NCI-H2227 treated with DMSO at 0.1 percent for 48 hours (cell line): ENCODE data around the gene RNPS1.

ENCODE experiments used
- DNase-seq: peaks from one replicate; lab custom pipeline; 2025; lab: John Stamatoyannopoulos, UW

The RNPS1 gene

DNA sequence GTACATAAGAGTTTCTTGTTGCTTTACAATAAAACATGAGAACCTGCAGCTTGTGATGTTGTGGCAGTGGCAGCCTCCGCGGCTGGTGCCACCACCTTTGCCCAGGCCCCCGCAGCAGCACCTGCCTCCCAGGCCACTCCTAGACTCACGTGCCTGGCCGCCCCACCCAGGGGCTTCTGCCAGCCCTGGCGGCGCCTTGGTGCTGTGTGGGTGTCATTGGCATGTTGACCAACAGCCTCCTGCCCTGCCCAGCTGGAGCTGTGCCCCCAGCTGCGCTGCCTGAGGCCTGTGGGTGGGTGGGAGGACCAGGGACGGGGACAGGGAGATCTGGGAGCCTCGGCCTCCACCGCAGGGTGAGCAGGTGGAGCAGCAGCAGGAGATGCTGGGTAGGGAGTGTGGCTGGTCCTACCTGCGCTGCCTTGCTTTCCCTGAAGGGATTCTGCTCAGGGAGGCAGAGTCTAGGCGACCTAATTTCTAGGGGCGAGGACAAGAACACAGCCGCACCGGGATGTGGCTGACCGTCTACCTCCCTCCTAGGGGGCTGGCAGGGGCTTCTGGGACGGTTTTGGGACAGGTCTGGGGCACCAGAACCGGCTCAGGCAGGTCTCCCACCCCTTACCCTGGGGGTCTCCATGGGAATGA, 32.1 kb downstream of the RNPS1 start:
- DNase-seq = no peak

DNA sequence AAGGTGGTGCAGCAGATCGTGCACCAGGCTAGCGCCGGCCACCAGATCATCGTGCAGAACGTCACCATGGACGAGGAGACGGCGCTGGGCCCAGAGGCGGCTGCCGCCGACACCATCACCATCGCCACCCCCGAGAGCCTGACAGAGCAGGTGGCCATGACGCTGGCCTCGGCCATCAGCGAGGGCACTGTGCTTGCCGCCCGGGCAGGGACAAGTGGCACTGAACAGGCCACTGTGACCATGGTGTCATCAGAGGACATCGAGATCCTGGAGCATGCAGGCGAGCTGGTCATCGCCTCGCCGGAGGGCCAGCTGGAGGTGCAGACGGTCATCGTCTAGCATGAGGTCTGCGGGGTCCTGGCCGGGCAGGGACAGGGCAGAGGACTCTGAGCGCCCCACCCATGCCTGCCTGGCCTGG, 32.7 kb downstream of the RNPS1 start:
- no peak for DNase-seq

DNA sequence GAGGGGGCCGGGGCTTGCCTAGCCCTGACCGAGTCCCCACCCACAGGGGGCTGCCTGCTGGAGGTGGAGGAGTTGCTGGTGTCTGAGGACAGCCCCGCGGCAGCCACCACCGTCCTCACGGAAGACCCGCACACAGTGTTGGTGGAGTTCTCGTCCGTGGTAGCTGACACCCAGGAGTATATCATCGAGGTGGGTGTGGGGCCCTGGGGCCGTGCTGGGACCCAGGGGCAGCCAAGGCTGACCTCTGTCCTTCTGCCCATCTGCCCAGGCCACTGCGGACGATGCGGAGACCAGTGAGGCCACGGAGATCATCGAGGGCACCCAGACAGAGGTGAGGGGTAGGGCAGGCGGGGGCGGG, 33.1 kb downstream of the RNPS1 start:
- no peak for DNase-seq

DNA sequence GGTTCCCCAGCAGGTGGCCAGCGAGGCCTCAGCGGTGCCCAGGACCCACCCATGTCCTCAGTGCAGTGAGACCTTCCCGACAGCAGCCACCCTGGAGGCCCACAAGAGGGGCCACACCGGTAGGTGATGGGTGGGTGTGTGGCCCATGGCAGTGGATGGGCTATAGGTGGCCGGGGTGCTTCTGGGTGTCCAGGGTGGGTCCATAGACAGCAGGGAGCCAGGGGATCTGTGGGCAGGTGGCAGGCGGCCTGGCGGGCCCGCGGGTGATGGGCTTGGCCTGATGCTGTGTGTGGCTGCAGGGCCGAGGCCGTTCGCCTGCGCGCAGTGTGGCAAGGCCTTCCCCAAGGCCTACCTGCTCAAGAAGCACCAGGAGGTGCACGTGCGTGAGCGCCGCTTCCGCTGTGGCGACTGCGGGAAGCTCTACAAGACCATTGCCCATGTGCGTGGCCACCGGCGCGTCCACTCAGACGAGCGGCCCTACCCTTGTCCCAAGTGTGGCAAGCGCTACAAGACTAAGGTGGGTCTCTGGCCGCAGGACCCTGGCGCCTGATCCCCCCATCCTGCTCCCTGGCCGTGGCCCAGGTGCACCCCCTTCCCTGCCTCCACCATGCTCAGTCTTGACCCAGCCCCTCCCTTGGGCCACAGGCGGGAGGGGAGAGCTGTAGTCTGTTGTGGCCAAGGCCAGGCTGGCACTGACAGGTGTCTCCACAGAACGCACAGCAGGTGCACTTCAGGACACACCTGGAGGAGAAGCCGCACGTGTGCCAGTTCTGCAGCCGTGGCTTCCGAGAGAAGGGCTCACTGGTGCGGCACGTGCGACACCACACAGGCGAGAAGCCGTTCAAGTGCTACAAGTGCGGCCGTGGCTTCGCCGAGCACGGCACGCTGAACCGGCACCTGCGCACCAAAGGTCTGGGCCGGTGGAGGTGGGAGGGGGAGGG, 33.8 kb downstream of the RNPS1 start:
- no peak for DNase-seq

DNA sequence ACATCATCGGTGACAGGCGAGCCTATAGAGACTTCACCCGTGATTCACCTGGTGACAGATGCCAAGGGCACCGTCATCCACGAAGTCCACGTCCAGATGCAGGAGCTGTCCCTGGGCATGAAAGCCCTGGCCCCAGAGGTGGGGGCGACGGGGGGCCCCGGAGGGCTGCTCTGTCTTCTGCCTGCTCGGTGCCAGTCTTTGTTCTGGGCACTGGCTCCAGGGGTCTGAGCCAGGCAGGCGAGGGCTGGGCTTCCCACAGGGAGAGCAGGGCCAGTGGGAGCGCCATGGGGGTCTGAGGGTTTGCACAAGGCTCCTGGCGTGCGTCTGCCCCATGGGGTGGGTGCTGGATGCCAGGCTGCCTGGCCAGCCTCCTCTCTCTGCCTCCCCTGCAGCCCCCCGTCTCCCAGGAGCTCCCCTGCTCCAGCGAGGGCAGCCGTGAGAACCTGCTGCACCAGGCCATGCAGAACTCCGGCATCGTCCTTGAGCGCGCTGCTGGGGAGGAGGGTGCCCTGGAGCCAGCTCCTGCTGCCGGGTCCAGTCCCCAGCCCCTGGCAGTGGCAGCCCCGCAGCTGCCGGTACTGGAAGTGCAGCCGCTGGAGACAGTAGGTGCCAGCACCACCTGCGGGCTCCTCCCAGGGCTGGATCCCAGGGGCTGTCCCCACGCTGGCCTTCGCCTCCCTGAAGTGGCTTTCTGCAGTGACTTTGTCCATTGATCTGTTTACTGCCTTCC, 34.7 kb downstream of the RNPS1 start:
- no peak for DNase-seq

DNA sequence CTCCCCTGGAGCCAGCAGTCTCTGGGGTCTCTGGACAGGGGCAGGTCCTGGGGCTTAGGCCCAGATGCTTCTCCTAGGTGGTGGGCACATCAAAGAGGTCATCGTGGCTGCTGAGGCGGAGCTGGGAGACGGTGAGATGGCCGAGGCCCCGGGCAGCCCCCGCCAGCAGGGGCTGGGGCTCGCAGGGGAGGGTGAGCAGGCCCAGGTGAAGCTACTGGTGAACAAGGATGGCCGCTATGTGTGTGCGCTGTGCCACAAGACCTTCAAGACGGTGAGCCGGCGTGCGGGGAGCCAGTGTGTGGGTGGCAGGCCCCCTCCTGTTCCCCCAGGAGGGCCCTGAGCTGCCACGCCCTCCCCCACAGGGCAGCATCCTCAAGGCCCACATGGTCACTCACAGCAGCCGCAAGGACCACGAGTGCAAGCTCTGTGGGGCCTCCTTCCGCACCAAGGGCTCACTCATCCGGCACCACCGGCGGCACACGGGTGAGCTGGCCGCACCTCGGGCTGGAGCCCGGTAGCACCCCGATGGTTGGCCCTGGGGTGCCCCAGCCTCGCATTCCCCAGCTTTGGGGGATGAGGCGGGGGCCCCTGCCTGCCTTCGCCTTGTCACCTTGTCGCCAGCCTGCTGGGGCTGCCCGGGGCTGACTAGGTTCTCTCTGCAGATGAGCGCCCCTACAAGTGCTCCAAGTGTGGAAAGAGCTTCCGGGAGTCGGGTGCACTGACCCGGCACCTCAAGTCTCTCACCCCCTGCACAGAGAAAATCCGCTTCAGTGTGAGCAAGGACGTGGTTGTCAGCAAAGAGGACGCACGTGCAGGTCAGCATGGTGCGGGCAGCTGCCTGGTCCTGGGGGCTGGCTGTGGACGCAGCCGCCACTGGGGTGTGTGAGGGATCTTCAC, 35.6 kb downstream of the RNPS1 start:
- DNase-seq = no peak

DNA sequence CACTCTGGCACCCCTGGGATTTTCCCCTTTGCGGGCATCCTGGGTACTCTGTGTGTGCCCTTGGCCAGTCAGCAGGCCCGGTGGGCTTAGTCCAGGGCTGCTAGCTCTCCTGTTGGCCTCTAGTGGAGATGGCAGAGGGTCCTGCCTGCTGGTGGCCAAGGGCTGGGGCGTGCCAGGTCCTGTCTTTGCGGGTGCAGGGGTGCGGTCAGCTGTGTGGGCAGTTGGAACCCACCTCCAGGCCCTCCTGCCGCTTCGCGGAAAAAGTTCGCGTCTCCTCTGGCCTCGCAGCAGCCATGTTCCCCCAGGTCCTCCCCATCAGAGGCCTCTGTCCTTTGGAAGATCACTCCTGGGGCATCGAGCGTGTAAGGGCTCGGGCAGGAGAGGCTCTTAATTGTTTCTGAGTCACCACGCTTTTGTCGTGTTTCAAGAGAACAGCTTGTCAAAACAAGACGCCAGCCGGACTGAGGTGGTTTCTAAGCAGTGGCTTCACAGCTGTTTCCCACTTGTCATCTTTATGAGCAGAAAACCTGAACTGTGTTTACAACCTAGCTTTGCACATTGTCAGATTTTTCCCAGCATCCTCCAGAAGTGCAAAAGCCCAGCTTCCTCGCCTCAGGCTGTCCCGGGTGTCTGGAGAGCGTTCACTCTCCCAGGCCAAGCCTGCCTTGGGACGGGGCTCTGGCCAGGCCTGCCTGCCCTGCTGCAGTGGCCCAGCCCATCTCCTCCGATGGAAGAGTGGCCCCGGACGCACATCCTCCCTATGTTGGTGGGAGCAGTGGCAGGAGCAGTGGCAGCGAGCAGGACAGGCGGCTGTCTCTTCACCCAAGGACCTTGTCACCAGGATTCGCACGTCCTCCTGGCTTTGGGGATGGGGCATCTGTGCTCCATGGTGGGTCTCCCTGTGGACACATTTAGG, 36.7 kb downstream of the RNPS1 start:
- DNase-seq = peak; percentile 24

DNA sequence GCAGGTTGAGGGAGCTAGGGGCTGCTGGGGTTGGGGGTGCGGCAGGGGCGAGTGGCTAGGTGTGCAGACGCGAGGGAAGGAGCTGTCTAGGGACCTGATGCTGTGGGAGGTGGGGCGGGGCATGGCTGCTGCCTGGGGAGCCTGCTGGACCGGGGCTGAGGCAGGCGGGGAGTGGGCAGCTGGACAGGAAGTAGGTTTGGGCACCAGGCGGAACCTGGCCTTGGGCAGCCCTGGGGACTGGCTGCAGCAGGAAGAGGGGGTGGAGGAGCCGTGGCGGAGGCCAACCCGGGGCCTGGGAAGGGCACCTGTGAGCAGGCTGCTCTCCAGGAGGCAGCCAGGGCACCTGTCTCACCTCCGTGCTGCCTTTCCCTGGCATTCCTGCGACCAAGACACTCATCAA, 37.5 kb downstream of the RNPS1 start:
- DNase-seq = no peak

DNA sequence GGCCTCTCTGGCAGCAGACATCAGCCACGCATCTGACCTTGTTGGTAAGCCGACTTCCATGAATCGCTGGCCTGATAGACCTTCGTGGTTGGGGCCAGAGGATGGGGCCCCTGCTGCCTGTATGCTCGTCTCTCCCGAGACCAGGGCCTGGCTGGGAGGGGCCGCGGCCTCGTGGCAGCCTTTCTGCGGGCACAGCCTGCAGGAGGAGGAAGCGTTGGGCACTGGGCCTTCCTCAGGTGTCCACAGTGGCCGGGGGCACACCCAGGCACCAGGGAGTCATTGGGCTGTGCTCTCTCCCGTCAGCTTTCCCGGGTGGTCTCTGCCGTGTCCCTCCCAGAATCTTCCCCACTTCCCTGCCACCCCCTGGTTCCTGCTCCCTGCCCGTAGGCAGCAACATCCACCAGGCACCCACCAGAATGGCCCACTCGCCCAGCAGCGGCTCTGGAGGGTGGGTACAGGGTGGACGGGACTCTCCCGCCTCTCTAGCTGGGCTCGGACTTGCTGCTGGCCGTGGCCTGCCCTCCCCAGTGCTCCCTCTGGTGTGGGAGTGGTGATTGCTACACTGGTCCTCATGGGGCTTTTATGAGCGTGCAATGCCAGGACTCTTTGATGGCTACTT, 38.2 kb downstream of the RNPS1 start:
- DNase-seq = no peak

DNA sequence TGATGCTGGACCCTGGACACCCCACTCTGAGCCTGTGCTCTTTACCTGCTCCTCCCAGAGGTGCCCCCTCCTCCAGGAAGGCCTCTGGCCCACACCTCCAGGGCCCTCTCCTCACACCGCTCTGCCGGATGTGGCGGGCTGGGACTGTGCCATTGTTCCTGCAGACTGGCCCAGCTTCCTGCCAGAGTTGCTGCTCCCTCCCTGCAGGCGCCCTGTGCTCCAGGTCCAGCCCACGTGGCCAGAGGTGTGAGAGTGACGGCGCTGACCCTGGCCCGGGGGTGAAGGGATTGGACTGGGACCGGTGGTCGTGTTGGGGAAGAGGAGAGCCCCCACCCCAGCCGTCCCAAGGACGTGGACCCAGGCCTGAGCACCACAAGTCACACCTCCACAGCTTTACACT, 38.8 kb downstream of the RNPS1 start:
- DNase-seq = no peak

DNA sequence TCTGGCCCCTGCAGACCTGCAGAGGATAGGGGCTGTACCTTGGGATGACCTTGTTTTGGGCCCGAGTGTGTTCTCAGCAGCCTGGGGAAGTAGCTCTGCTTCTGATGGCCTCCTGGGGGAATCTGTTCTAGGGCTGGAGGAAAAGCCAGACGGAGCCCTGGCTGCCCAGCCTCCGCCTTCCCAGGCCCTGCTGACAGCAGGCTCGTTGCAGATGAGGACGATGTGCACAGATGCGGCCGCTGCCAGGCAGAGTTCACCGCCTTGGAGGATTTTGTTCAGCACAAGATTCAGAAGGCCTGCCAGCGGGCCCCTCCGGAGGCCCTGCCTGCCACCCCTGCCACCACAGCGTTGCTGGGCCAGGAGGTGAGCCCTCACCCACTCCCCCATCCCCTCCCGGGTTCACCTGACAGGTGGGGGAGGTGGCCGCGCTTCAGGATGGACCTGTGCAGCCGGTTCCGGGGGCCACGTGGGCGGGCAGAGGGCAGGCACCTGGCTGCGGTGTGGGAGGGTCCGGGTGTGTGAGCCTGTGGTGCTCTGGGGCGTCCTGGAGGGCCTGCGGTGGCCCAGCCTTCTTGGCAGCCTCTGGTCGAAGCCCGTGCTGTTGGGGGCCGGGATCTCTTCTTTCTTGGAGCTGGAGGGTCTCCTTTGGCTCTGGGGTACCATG, 39.6 kb downstream of the RNPS1 start:
- no peak for DNase-seq

DNA sequence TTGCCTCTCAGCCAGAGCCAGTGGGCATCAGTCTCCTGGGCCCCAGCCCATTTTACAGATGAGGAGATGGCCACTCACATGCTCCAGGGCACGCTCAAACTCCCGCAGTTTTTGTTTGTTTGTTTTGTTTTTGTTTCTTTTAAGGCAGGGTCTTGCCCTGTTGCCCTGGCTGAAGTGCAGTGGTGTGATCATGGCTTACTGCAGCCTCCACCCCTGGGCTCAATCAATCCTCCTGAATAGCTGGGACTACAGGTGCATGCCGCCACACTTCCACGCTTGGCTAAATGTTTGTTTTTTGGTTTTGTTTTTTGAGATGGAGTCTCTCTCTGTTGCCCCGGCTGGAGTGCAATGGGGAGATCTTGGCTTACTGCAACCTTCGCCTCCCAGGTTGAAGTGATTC, 41.0 kb downstream of the RNPS1 start:
- DNase-seq = no peak

DNA sequence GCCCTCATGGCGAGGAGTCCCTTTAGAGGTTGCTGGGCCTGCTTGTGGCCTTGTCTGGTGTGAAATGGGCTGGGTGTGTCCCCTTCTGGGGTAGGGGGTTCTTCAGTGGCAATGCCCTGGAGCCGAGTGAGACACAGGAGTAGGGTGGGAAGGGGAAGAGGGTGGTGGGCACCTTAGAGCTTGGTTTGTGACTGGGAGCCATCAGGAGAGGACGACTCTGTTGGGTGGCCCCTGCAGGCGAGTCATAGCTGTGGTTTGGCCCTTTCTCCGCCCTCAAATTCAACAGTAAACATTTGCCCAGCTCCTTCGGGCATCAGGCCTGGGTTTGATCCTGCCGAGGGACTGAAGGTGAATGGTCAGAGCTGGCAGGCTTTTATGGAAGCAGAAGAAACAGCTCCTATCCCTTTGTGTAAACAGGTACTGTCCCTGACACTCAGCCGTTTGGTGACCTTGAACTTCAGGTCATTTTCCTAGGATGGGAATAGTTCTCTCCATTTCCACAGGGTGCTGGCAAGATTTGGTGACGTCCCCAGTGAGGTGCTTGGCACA, 41.6 kb downstream of the RNPS1 start:
- DNase-seq = no peak

DNA sequence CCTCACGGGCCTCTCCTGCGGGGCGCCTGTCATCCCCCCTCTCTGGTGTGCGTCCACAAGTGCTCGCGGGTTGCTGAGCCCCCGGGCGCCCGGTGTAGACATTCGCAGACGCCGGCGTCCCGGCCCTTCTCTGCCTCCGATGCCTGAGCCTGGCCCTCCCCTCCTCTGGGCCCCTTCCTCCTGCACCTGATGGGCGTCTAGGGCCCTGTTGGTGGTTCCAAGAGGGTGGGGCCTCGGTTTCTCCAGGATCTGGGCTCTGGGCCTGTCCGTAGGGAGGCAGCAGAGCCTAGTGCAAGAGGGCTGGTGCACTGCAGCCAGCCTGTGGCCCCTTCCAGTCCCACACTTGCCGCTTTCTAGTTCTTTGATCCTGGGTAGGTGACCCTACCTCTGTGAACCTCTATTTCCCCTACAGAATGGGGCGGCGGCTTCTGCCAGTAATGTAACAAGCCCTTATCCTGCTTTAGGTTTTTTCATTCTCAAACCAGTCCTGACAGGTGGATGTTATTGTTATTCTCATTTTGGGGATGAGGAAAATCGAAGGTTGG, 43.9 kb downstream of the RNPS1 start:
- no peak for DNase-seq

DNA sequence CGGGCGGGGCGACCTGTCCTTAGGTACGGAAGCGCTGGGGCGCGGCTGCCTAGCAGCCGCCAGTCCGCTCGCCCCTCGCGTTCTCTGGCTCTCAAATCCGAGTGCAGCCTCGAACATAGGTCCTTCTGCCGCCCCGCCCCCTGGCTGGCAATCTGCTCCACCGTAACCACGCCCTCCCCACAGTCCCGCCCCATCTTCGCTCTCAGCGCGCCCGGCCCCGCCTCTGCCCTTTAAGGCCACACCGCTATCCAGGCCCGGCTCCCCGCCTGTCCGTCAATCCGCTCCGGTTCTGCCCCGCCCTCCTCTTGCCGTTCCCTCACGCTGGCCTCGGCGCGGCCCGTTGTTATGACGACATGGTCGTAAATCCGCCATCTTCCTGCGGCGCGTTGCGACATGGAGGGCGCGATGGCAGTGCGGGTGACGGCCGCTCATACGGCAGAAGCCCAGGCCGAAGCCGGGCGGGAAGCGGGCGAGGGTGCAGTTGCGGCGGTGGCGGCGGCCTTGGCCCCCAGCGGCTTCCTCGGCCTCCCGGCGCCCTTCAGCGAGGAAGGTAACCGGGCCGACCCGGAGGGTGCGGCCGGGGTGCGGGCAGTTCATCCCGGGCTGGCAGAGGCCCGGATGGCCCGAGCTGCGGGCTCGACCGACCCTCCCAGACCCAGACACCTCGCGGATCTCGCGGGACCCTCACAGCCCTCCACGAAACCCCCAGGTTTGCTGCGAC, 44.5 kb downstream of the RNPS1 start, which contains the start of gene E4F1:
TSS of gene E4F1 (plus strand) at position 371 of the 721 bp plus-strand sequence. CDS start at position 394, 23 bp downstream.
- peak; percentile 99 for DNase-seq

DNA sequence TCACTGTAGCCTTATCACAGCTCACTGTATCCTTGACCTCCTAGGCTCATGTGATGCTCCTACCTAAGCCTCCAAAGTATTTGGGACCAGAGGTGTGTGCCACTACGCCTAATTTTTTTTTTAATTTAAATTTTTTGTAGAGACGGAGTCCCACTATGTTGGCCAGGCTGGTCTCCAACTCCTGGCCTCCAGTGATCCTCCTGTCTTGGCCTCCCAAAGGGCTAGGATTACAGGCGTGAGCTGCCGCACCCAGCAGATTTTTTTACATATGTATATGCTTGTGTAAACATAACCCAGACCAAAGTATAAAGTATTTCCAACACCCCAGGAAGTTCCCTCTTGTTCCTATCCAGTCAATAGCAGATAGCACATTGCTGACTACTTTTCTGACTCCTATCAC, 51.6 kb downstream of the RNPS1 start:
- DNase-seq = no peak

DNA sequence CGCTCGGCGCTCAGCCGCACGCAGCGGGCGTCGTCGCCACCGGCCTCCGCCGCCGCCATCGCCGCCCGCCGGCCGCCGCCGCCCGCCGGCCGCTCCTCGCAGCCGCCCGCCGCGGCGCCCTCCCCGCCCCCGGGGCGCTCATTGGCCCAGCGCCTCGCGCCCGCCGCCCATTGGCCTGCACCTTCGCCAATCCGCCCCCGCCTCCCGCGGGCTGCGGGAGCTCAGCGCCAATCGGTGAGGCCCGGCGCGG, 53.3 kb downstream of the RNPS1 start, which contains the start of gene PGP:
TSS of gene PGP (minus strand) at position 122 of the 250 bp plus-strand sequence. CDS start at position 59, 63 bp downstream.
- DNase-seq = no peak
